Glutamatergic neuron (in vitro differentiated cells): ENCODE results near the gene RAB6B. TPM values are rescaled to one million over a fixed set of nuclear protein-coding genes. Genes with fewer than 3 reads are reported as not detected.

Experiments
- DNase-seq: peaks from one replicate; pipeline ENCODE4 v3.0.0; 2022
- H3K27ac Mint-ChIP-seq: one replicate; pipeline ENCODE4 v1.8.0; 2020; ENCODE audit warnings: mild to moderate bottlenecking, mixed read lengths, inconsistent platforms; ENCODE audit not compliant: unreplicated experiment
- H3K27me3 Mint-ChIP-seq: one replicate; pipeline ENCODE4 v1.8.0; 2020; ENCODE audit warnings: mild to moderate bottlenecking, moderate library complexity, mixed read lengths, inconsistent platforms; ENCODE audit not compliant: unreplicated experiment
- H3K36me3 Mint-ChIP-seq: one replicate; pipeline ENCODE4 v1.8.0; 2020; ENCODE audit warnings: mild to moderate bottlenecking, mixed read lengths, inconsistent platforms; ENCODE audit not compliant: unreplicated experiment
- H3K4me1 Mint-ChIP-seq: one replicate; pipeline ENCODE4 v1.8.0; 2020; ENCODE audit warnings: mild to moderate bottlenecking, low read depth, mixed read lengths, inconsistent platforms; ENCODE audit not compliant: unreplicated experiment
- H3K4me3 Mint-ChIP-seq: one replicate; pipeline ENCODE4 v1.8.0; 2020; ENCODE audit warnings: mild to moderate bottlenecking, mixed read lengths, inconsistent platforms; ENCODE audit not compliant: unreplicated experiment
- H3K9me3 Mint-ChIP-seq: one replicate; pipeline ENCODE4 v1.8.0; 2020; ENCODE audit warnings: mild to moderate bottlenecking, moderate library complexity, mixed read lengths, inconsistent platforms; ENCODE audit not compliant: unreplicated experiment
- CTCF ChIP-seq: fragments of 200-600 bp; sonication (generic); IDR thresholded peaks from one replicate; pipeline ENCODE4 v1.5.0; 2021; ENCODE audit not compliant: partially characterized antibody, unreplicated experiment
- total RNA-seq: library from RNA; stranded (reverse); fragmentation: NEBNext Ultra II Directional; extraction: Animal tissue kit (Norgen Biotek cat#: 25700); gene quantifications from one replicate; pipeline ENCODE4 v1.2.1, GENCODE V29; 2021; ENCODE audit not compliant: unreplicated experiment

RAB6B gene
- total RNA-seq, 1 donor from 2014 or later, result 222 TPM

- Mint-ChIP-seq H3K9me3 (peaks cover 4% of the 10 kb centered on the region), H3K36me3 (no peaks in the 10 kb centered on the region), H3K4me1 (no peaks in the 10 kb centered on the region), H3K27ac (no peak overlapping the region), H3K4me3 (no peak overlapping the region), H3K27me3 (no peaks in the 10 kb centered on the region)
- DNase-seq, result no peak
- TF ChIP-seq CTCF, result no peak
Measured at GRCh38 chr3:133779626-133780203, 116.0 kb downstream of the RAB6B start.

- no peak overlapping the region for H3K4me3 Mint-ChIP-seq
- DNase-seq, result no peak
- no peaks in the 10 kb centered on the region for H3K4me1 Mint-ChIP-seq
- TF ChIP-seq CTCF, result no peak
- H3K27ac Mint-ChIP-seq, result no peak overlapping the region
- no peaks in the 10 kb centered on the region for H3K9me3 Mint-ChIP-seq
- no peaks in the 10 kb centered on the region for H3K27me3 Mint-ChIP-seq
- no peaks in the 10 kb centered on the region for H3K36me3 Mint-ChIP-seq
Measured at GRCh38 chr3:133777807-133778568, 117.7 kb downstream of the RAB6B start.

GRCh38 chr3:133776794-133777438, 118.8 kb downstream of the RAB6B start:
- DNase-seq, result no peak
- Mint-ChIP-seq H3K4me1 (no peaks in the 10 kb centered on the region), H3K27ac (no peak overlapping the region), H3K36me3 (no peaks in the 10 kb centered on the region), H3K4me3 (no peak overlapping the region), H3K9me3 (no peaks in the 10 kb centered on the region), H3K27me3 (no peaks in the 10 kb centered on the region)
- no peak for TF ChIP-seq CTCF

- DNase-seq, result no peak
- no peak for TF ChIP-seq CTCF
- Mint-ChIP-seq H3K9me3 (no peaks in the 10 kb centered on the region), H3K27me3 (no peaks in the 10 kb centered on the region), H3K4me1 (no peaks in the 10 kb centered on the region), H3K36me3 (no peaks in the 10 kb centered on the region), H3K27ac (no peak overlapping the region), H3K4me3 (no peak overlapping the region)
Measured at GRCh38 chr3:133775835-133776234, 119.8 kb downstream of the RAB6B start.

- no peaks in the 10 kb centered on the region for H3K36me3 Mint-ChIP-seq
- no peak for DNase-seq
- H3K9me3 Mint-ChIP-seq, result no peaks in the 10 kb centered on the region
- no peaks in the 10 kb centered on the region for H3K27me3 Mint-ChIP-seq
- TF ChIP-seq CTCF, result no peak
- no peak overlapping the region for H3K27ac Mint-ChIP-seq
- no peaks in the 10 kb centered on the region for H3K4me1 Mint-ChIP-seq
- no peak overlapping the region for H3K4me3 Mint-ChIP-seq
Measured at GRCh38 chr3:133775309-133775708, 120.4 kb downstream of the RAB6B start.
